ENCODE data around the gene PDCD11.
"Not testable (repeated sequence)": the region's sequence is repeated elsewhere in the genome, so short reads cannot be mapped to it uniquely, and the experiment has no call there.

PDCD11 gene

GRCh38 chr10:103396067-103396788 is at the start of gene PDCD11, which contains the start of gene ATP5MK:
Gene PDCD11, plus strand, starts transcription at chr10:103396626. Its CDS starts 1,801 bp downstream, at chr10:103398427.
Gene ATP5MK, minus strand, starts transcription at chr10:103396475. Its CDS starts 4,018 bp downstream, at chr10:103392457.
- Mint-ChIP-seq H3K4me3 (peak within 1 kb of the TSS; percentile 97 to 99 (median 99)), H3K4me1 (peaks cover 52% of the 10 kb centered on the region), H3K27ac (peak within 1 kb of the TSS; percentile 96 to 99 (median 98)), H3K36me3 (ENCODE audit: low read depth) (peaks cover 45% of the 10 kb centered on the region), H3K27me3 (ENCODE audit: low read depth) (no peaks in the 10 kb centered on the region), H3K9me3 (no peaks in the 10 kb centered on the region)
- no peak for TF ChIP-seq CTCF (IDR thresholded peaks at IDR 0.05; ENCODE audit: unreplicated experiment in 3 of 3)

- H3K36me3 Mint-ChIP-seq (ENCODE audit: low read depth): peaks cover 8% of the 10 kb centered on the region
- H3K27ac Mint-ChIP-seq: peak overlapping the region in 2 of 3 experiments; percentile 69 to 98
- H3K4me3 Mint-ChIP-seq: peak overlapping the region; percentile 87 to 95 (median 94)
- H3K27me3 Mint-ChIP-seq (ENCODE audit: low read depth): no peaks in the 10 kb centered on the region
- H3K4me1 Mint-ChIP-seq: peaks cover 4% of the 10 kb centered on the region
- TF ChIP-seq CTCF (IDR thresholded peaks at IDR 0.05; ENCODE audit: unreplicated experiment in 3 of 3): no peak
- H3K9me3 Mint-ChIP-seq: no peaks in the 10 kb centered on the region
Measured at GRCh38 chr10:103350175-103350516, 46.3 kb upstream of the PDCD11 start.

GRCh38 chr10:103350517-103351260 is 45.7 kb upstream of the PDCD11 start, which contains the start of gene PCGF6:
Gene PCGF6, minus strand, starts transcription at chr10:103351140. Its CDS starts 74 bp downstream, at chr10:103351066.
- Mint-ChIP-seq H3K4me1 (peaks cover 4% of the 10 kb centered on the region), H3K4me3 (peak within 1 kb of the TSS; percentile 94 to 98 (median 95)), H3K27ac (peak within 1 kb of the TSS; percentile 69 to 98 (median 94)), H3K36me3 (ENCODE audit: low read depth) (peaks cover 6% of the 10 kb centered on the region), H3K27me3 (ENCODE audit: low read depth) (no peaks in the 10 kb centered on the region), H3K9me3 (no peaks in the 10 kb centered on the region)
- TF ChIP-seq CTCF (IDR thresholded peaks at IDR 0.05; ENCODE audit: unreplicated experiment in 3 of 3): no peak

GRCh38 chr10:103353281-103353680 is 43.1 kb upstream of the PDCD11 start:
- Mint-ChIP-seq H3K27ac (no peak overlapping the region), H3K4me3 (peak overlapping the region in 1 of 3 experiments; percentile 32), H3K27me3 (ENCODE audit: low read depth) (no peaks in the 10 kb centered on the region), H3K9me3 (no peaks in the 10 kb centered on the region), H3K36me3 (ENCODE audit: low read depth) (peaks cover 2% of the 10 kb centered on the region), H3K4me1 (peaks cover 4% of the 10 kb centered on the region)
- TF ChIP-seq CTCF (IDR thresholded peaks at IDR 0.05; ENCODE audit: unreplicated experiment in 3 of 3): no peak

- not testable (repeated sequence) for H3K9me3 Mint-ChIP-seq; H3K4me3 Mint-ChIP-seq; H3K27me3 Mint-ChIP-seq (ENCODE audit: low read depth); H3K36me3 Mint-ChIP-seq (ENCODE audit: low read depth); H3K4me1 Mint-ChIP-seq; H3K27ac Mint-ChIP-seq
Measured at GRCh38 chr10:103354567-103354966, 41.9 kb upstream of the PDCD11 start.

- Mint-ChIP-seq H3K9me3 (no peaks in the 10 kb centered on the region), H3K27ac (no peak overlapping the region), H3K36me3 (ENCODE audit: low read depth) (no peaks in the 10 kb centered on the region), H3K4me3 (no peak overlapping the region), H3K4me1 (no peaks in the 10 kb centered on the region), H3K27me3 (ENCODE audit: low read depth) (no peaks in the 10 kb centered on the region)
- no peak for TF ChIP-seq CTCF (IDR thresholded peaks at IDR 0.05; ENCODE audit: unreplicated experiment in 3 of 3)
Measured at GRCh38 chr10:103355906-103356599, 40.4 kb upstream of the PDCD11 start.

- not testable (repeated sequence) for H3K4me1 Mint-ChIP-seq; H3K4me3 Mint-ChIP-seq; H3K27ac Mint-ChIP-seq; H3K27me3 Mint-ChIP-seq (ENCODE audit: low read depth); H3K36me3 Mint-ChIP-seq (ENCODE audit: low read depth); H3K9me3 Mint-ChIP-seq
Measured at GRCh38 chr10:103359493-103359892, 36.9 kb upstream of the PDCD11 start.

GRCh38 chr10:103360791-103361190 is 35.6 kb upstream of the PDCD11 start:
- H3K4me3 Mint-ChIP-seq; H3K27me3 Mint-ChIP-seq (ENCODE audit: low read depth); H3K36me3 Mint-ChIP-seq (ENCODE audit: low read depth); H3K4me1 Mint-ChIP-seq; H3K27ac Mint-ChIP-seq; H3K9me3 Mint-ChIP-seq: not testable (repeated sequence)

Data from nephron (organoid).